ENCODE measurements around the gene TRIP12.

DNA sequence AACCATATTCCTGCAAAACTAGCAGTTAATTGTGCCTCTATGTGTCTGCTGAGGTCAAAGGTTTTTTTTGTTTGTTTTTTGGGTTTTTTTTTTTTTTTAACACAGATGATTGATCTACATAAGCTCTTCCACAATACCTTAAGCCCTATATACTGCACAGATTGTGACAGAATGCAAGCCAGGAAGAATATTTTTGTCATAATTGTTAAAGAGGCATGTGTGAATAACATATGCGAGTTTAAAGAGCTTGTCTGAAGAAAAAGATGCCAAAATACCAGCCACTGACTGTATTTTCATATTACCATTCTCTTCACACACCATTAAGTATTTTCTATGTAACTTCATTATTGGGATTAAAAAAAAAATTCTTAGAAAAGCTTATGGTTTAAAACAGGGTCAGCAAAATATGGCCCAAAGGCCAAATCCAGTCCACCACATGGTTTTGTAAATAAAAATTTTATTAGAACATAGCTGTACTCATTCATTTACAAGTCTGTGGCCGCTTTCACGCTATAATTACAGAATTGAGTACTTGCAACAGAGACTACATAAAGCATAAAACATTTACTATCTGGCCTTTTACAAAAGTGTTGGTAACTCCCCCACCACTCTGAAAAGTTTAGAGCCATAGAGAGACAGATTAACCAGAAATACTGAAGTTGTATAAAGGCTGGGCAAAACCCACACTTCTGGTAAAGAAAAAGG lies 89.9 kb downstream of the TRIP12 start:
- TF ChIP-seq ZBTB33 (IDR thresholded peaks at IDR 0.05; ENCODE audit: extremely low read depth, insufficient replicate concordance, low read length), result no peak
- no peak for TF ChIP-seq EZH2 (IDR thresholded peaks at IDR 0.05)
- no peak for TF ChIP-seq ZFX (IDR thresholded peaks at IDR 0.05)
- no peak for TF ChIP-seq CTCF (IDR thresholded peaks at IDR 0.05 in 2 of 3, conservative IDR thresholded peaks at IDR 0.05 in 1 of 3; ENCODE audit: borderline replicate concordance in 1 of 3, insufficient read depth in 1 of 3, low read depth in 2 of 3, low read length in 2 of 3)
- TF ChIP-seq RAD21 (IDR thresholded peaks at IDR 0.05; ENCODE audit: low read depth), result no peak
